ENCODE data around the gene PTH1R.

Gene PTH1R

DNA sequence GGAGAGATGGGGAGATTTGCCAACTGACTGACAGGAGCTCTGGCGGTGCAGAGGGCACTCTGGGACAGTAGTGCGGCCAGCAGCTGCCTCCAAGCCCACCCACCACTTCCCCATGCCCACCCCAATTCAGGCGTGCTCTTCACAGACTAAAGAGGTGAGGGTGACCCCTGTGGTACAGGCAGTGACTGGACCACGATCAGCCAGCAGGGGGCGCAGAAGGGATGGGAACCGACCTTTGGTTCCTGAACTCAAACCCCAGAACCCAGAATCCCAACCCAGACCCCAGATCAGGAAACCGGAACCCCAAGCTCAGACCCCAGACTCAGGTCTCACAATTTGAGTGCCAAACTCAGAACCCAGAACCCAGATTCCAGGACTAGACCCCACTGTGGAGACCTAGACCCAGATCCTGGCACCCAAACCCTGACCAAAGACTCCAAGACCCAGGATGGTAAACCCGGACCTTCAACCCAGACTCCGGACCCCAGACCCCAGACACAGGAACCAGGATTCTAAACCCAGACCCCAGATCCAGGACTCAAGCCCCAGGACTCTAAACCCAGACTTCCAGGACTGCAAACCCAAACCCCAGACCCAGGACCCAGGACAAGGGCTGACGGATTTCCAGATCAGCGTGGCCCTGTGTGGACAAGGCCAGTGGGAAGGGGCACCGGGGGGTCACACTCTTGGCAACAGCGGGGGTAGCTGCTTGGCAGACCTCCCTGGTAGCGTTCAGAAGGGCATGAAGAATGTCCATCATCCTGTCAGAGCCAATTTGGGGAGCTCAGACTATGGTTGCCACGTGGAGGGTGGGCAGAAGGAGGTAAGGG is 10.6 kb upstream of the PTH1R start:
- no peak overlapping the region for H3K4me3 Mint-ChIP-seq
- peak; percentile 60 for ATAC-seq
- H3K27ac Mint-ChIP-seq: no peak overlapping the region
- no peaks in the 10 kb centered on the region for H3K4me1 Mint-ChIP-seq
- no peaks in the 10 kb centered on the region for H3K9me3 Mint-ChIP-seq
- H3K36me3 Mint-ChIP-seq: no peaks in the 10 kb centered on the region
- H3K27me3 Mint-ChIP-seq: peaks cover 20% of the 10 kb centered on the region

DNA sequence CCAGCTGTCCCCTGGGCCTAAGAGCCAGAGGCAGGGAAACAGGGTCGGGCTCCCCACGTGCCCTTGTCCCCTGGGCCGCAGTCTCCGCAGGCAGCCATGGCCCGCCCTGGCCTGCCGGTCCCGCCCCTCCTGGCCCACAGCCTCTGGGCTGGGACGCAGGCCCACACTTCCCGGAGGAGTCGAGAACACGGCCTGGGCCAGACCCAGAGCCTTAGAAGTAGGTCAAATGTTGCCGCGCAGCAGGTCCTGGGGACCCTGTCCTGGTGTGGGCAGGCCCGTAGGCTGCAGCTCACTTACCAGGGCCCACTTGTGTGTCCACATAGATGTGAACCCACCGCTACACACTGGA is 10.0 kb upstream of the PTH1R start:
- no peak for ATAC-seq
- peaks cover 20% of the 10 kb centered on the region for H3K27me3 Mint-ChIP-seq
- no peak overlapping the region for H3K4me3 Mint-ChIP-seq

DNA sequence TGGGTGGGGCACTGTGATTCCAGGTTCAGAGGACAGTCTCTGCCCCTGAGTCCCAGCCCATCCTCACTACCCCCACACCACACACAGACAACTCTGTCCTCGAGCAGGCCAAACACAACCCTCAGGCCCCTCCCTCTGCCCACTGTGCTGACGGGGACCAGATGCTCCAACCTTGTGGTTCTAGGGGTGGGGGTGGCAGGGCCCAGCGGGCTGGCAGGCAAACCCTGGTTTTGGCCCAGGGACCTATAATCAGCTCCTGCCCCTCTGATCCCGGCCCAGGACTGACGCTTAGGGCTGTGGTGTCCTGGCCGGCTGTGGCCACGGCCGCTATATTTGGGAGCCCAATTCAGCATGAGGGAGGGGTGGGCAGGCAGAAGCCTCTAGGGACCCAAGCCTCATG is 9.2 kb upstream of the PTH1R start:
- ATAC-seq: no peak
- Mint-ChIP-seq H3K4me1 (peaks cover 6% of the 10 kb centered on the region), H3K27me3 (peaks cover 20% of the 10 kb centered on the region), H3K36me3 (no peaks in the 10 kb centered on the region), H3K9me3 (no peaks in the 10 kb centered on the region), H3K4me3 (no peak overlapping the region), H3K27ac (no peak overlapping the region)

More for the DNA sequence above, 10.0 kb upstream of the PTH1R start:
- no peaks in the 10 kb centered on the region for H3K36me3 Mint-ChIP-seq
- no peak overlapping the region for H3K27ac Mint-ChIP-seq
- no peaks in the 10 kb centered on the region for H3K4me1 Mint-ChIP-seq
- no peaks in the 10 kb centered on the region for H3K9me3 Mint-ChIP-seq

DNA sequence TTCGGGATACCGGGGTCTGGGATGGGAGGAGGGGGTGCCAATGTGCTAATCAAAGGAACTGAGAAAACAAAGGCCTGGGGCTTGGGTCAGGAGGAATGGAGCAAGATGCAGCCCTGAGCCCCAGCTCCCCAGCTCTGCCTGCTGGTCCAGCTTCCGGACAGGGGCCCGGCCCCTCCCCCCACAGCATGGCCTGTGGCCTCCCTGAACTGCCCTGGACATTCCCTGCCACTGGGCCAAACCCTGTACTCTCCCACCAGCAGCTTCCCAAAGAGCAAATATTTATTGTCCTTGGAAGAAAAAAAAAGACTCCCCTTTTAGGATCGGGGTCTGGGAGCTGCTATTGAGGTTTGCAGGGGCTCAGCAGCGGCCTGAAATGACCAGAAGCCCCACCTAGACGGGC is 8.6 kb upstream of the PTH1R start:
- H3K4me1 Mint-ChIP-seq: peaks cover 11% of the 10 kb centered on the region
- H3K27ac Mint-ChIP-seq: no peak overlapping the region
- H3K9me3 Mint-ChIP-seq: no peaks in the 10 kb centered on the region
- no peak overlapping the region for H3K4me3 Mint-ChIP-seq
- ATAC-seq: no peak
- peaks cover 20% of the 10 kb centered on the region for H3K27me3 Mint-ChIP-seq
- no peaks in the 10 kb centered on the region for H3K36me3 Mint-ChIP-seq

DNA sequence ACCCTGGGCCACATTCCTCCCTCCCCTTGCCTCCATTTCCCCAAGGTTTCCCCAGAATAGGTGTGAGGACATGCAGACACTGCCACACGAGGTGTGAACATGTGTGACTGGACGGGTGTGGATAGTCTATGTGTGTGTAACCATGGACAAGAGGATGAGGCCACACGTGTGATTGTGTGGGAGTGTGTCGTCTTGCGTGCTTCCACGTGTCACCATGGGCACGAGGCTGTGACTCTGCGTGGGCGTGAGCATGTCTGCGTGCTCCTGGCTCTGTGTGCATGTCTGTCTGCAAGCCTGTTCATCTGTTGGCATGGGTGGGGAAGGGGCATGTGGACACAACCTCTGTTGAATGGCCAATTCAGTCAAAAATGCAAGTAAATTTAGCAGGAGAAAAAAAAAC is 8.1 kb upstream of the PTH1R start:
- no peak overlapping the region for H3K4me3 Mint-ChIP-seq
- H3K27ac Mint-ChIP-seq: no peak overlapping the region
- H3K4me1 Mint-ChIP-seq: peaks cover 16% of the 10 kb centered on the region
- no peaks in the 10 kb centered on the region for H3K9me3 Mint-ChIP-seq
- no peak for ATAC-seq
- peaks cover 20% of the 10 kb centered on the region for H3K27me3 Mint-ChIP-seq
- H3K36me3 Mint-ChIP-seq: no peaks in the 10 kb centered on the region

DNA sequence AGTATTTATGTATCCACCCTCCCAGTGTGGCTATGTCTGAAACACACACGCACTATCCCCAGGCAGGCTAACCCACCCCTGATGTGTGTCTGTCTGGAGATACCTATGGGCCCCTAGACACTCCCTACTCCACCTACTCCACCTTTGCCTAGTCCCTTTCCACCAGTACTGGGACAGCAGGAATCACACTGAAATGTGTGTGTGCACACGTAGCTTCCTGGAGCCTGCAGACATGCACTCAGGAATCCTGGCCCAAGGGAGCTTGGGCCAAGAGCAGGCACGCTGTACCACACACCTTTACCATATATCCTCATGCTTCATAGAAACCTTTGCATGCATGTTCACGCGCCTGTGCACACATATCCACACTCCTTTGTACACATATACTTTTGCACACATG is 6.9 kb upstream of the PTH1R start:
- Mint-ChIP-seq H3K27me3 (peaks cover 20% of the 10 kb centered on the region), H3K4me1 (peaks cover 17% of the 10 kb centered on the region), H3K4me3 (no peak overlapping the region), H3K9me3 (no peaks in the 10 kb centered on the region), H3K27ac (no peak overlapping the region), H3K36me3 (no peaks in the 10 kb centered on the region)
- no peak for ATAC-seq

DNA sequence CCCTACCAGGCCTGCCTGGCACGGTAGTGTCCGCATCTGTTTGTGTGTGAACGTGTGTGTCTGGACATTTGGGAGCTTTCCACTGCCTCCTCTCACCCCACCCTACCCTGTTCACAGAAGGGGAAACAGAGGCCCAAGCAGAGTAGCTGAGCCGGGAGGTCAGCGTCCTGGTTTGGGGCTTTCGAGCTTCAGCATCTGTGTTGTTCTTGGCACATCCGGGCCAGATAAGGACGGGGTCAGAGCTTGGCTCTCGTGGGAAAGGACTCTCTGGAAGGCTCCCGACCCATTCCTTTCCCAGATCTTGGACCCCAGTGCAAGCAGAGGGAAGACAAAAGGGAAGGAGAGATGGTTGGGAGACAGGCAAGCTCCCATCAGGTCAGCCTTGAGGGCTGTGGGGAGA is 6.3 kb upstream of the PTH1R start:
- Mint-ChIP-seq H3K9me3 (no peaks in the 10 kb centered on the region), H3K27me3 (peaks cover 20% of the 10 kb centered on the region)

DNA sequence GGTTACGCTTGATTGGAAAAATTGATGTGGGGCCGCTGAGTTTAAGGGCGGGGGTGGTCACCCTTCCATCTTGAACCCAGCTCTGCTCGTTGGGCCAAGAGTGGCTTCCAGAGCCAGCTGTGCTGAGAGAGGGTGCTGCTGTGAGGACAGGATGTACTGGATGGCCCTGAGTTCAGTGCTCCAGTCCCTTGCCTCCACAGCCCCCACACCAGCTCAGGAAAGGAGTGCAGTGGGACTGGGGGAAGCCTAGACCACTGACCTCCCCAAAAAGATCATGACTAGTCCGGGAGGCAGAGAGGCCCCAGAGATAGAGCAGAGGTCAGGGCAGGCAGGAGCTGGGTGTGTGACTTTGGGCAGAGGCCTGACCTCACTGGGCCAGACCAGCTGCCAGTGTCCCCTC is 4.0 kb upstream of the PTH1R start:
- peaks cover 17% of the 10 kb centered on the region for H3K4me1 Mint-ChIP-seq
- ATAC-seq: no peak

More for the DNA sequence above, 6.3 kb upstream of the PTH1R start:
- Mint-ChIP-seq H3K4me1 (peaks cover 17% of the 10 kb centered on the region), H3K36me3 (no peaks in the 10 kb centered on the region), H3K4me3 (no peak overlapping the region), H3K27ac (no peak overlapping the region)
- ATAC-seq: no peak

DNA sequence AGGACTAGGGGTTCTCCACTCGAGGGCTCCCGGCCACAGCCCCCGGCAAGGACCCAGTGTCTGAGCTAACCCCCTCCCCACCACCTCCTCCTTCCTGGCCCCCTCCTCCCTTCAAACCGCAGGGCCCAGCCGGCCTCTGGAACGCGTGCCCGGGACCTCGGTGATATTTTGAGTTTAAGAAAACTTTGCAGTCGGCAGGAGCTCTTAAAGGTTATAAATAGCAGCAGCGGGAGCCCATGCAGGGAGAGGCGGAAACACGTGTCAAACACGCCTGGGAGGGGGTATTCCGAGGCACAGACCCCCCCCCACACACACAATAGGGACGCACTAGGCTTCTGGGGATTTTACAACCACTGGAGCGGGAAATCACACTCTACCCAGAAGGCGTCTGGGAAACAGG is 3.1 kb upstream of the PTH1R start:
- H3K36me3 Mint-ChIP-seq: no peaks in the 10 kb centered on the region
- no peak for ATAC-seq
- no peaks in the 10 kb centered on the region for H3K9me3 Mint-ChIP-seq
- H3K27ac Mint-ChIP-seq: no peak overlapping the region
- H3K4me1 Mint-ChIP-seq: peaks cover 17% of the 10 kb centered on the region
- no peak overlapping the region for H3K4me3 Mint-ChIP-seq
- peaks cover 15% of the 10 kb centered on the region for H3K27me3 Mint-ChIP-seq

More for the DNA sequence above, 4.0 kb upstream of the PTH1R start:
- Mint-ChIP-seq H3K4me3 (no peak overlapping the region), H3K36me3 (no peaks in the 10 kb centered on the region), H3K9me3 (no peaks in the 10 kb centered on the region), H3K27ac (no peak overlapping the region), H3K27me3 (peaks cover 17% of the 10 kb centered on the region)

DNA sequence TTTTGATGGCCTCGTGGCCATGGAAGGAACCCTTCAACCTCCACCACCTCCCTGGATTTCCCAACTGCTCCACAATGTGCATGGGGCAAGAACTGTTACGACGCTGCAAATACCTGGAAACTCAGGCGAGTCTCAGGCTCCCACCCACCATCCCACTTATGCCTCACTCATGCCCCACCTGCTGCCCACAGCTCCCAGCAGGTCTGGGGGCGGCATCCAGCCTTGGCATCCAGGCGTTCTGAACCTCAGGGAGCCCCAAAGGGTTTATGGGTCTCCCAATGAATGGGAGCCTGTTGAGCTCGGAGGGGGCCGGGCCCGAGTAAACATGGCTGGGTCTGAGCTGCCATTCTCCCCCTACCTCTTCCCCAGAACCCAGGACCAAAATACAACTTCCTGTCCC is 2.0 kb upstream of the PTH1R start:
- peaks cover 21% of the 10 kb centered on the region for H3K4me1 Mint-ChIP-seq
- no peak for ATAC-seq
- H3K27ac Mint-ChIP-seq: no peak overlapping the region
- H3K4me3 Mint-ChIP-seq: no peak overlapping the region
- H3K36me3 Mint-ChIP-seq: no peaks in the 10 kb centered on the region
- peaks cover 18% of the 10 kb centered on the region for H3K27me3 Mint-ChIP-seq
- H3K9me3 Mint-ChIP-seq: no peaks in the 10 kb centered on the region

DNA sequence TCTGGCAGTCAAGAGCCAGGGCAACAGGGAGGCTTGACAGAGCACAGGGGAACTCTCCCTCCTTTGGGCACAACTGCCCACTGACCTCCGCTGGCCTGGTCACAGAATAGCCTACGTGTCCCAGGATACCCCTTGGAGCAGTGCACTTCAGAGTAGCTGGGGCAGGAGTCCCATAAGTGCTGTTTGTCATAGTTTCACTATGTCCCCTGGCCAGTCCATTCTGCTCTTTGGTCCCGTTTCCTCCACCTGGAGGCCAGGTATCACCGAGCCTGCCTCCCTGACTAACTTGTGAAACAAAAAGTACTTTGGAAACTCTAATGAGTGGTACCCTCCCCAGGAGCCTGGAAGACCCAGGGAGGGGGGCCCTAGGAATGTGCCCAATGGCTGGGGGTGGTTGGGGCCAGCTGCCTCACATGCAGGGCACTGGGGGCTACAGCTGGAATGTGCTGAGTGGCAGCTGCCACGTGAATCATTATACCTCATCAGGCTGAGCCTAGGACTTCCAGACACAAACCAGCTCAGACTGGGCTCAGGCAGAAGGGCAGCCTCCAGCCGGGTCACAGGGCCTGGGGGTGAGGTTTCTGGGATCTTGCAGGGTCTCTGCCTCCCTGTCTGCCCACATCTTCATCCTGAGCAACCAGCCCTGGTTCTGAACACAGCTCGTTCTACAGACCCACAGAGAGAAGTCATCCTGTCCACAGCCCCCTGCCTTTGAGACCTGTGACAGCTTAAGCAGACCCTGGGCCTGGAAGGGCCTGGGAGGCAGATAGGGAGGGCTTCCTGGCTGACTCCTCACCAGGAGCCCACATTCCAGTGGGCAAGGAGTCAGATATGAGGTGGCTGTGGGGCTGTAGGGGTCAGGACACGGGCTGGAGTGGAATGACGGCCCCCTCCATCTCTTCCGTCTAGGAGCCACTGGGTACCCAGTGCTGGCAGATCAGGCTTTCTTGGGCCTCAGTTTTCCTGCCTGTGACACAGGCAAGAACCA is 914 bp upstream of the PTH1R start:
- Mint-ChIP-seq H3K36me3 (no peaks in the 10 kb centered on the region), H3K27me3 (peaks cover 29% of the 10 kb centered on the region), H3K27ac (no peak overlapping the region), H3K4me1 (peaks cover 21% of the 10 kb centered on the region), H3K4me3 (no peak overlapping the region), H3K9me3 (no peaks in the 10 kb centered on the region)
- ATAC-seq: no peak

DNA sequence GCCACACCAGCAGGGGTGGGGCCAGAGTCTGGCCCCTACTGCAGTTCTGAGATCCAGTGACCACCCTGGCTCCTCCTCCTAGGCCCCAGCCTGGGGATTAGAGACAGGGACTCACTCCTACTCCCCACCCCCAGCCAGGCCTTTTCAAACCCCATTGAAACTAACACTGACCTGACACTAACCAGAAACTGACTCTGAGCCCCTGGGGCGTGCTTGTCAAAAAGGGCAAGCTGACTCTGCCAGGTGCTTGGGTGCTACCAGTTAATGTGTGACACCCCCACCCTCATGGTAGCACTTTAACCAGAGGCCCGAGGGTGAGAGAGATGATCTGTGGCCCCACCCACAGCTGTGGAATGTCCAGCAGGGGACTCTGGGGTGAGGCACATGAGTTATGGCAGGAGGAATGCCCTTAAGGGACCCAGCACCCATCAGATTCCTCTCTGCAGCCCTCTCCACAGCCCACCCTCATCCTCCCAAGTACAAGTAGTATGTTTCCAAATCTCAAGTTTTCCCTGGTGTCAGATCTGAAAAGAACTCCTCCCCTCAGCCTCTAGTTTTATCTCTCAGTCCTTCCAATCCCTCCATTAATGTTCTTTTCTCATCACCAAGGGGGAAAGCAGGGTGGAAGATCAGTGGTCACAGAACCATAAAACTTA is 1.4 kb downstream of the PTH1R start:
- H3K4me3 Mint-ChIP-seq: no peak overlapping the region
- peaks cover 28% of the 10 kb centered on the region for H3K4me1 Mint-ChIP-seq
- H3K27ac Mint-ChIP-seq: no peak overlapping the region
- no peaks in the 10 kb centered on the region for H3K36me3 Mint-ChIP-seq
- H3K27me3 Mint-ChIP-seq: peaks cover 50% of the 10 kb centered on the region
- no peak for ATAC-seq
- no peaks in the 10 kb centered on the region for H3K9me3 Mint-ChIP-seq

DNA sequence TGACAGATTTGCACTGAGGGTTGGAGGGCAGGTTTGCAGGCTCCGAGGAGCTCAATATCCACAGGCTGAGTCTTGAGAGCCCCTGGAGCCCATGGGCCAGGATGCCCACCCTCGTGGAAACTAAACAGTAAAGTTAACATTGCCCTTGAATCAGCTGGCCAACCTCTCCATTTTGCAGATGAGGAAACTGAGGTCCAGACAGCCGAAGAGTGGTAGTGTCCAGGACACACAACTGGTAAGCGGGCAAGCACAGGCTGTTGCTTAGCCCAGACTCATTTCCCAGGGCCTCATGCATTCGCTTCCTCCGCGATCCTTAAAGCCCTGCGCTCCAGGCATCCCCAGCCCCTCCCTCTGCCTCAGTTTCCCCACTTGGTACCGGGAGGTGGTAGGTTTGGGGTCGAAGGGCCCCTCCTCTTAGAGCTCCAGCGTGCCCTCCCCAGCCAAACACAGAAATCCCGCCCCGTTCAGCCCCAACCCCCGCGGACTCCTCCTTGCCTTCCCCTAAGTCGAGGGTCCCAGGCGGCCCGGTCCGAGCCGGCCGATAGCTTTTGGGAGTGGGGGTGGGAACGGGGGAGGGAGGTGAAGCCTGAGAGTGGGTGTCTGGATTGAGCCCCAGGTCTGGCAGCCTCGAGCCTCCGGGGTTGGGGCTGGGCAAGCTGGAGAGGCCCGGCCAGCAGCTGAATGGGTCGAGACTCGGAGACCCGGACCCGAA is 3.5 kb downstream of the PTH1R start:
- Mint-ChIP-seq H3K27me3 (peaks cover 71% of the 10 kb centered on the region), H3K4me3 (peak overlapping the region; percentile 18), H3K36me3 (no peaks in the 10 kb centered on the region), H3K9me3 (no peaks in the 10 kb centered on the region), H3K4me1 (peaks cover 22% of the 10 kb centered on the region), H3K27ac (no peak overlapping the region)
- ATAC-seq: no peak

DNA sequence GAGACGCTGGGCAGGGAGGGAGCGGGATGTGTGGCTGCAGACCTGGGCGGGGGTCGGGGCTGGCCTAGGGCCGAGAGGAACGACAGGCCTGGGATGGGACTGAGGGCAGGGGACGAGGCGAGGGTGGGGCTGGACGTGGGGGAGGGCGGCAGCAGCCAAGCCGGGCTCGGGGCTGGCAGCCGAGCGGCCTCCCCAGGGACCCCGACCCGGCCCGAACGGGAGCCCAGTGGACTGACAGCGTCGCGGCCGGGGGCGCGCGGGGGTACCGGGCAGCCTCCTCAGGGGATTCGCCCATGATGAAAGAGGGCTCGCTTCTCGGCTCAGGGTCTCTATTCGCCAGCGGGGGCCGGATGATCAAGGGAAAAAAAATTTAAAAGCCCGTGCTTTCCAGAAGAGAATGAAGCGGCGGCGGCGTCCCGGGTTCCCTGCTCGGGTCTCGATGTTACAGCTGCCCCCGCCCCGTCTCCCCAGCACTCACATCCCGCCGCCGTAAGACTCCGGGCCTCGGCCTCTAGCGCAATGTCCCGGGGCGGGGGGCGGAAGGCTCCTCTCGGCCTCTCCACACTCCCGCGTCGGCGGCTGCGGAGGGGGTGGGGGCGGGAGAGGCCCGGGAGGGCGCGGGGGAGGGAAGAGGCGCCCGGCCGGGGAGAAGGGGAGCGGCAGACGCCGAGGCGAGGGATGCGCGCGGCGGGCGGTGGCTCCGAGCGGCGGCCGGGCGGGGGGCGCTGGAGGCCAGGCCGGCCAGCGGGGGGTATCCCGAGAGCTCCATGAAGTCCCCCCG is 4.3 kb downstream of the PTH1R start:
- Mint-ChIP-seq H3K4me1 (peaks cover 22% of the 10 kb centered on the region), H3K27me3 (peaks cover 78% of the 10 kb centered on the region), H3K27ac (no peak overlapping the region), H3K9me3 (no peaks in the 10 kb centered on the region), H3K4me3 (peak overlapping the region; percentile 76), H3K36me3 (no peaks in the 10 kb centered on the region)
- no peak for ATAC-seq
